ENCODE data around the gene FGGY.

- TF ChIP-seq CTCF (conservative IDR thresholded peaks at IDR 0.05) = no peak
- TF ChIP-seq EZH2 (IDR thresholded peaks at IDR 0.05; ENCODE audit: low read depth) = no peak
Observed at GRCh38 chr1:59601811-59602210, 304.9 kb downstream of the FGGY start.
